HG03108 (cell line): ENCODE measurements around the gene CCL27.

ENCODE experiments used
- ATAC-seq: cut with Tn5 transposase; IDR thresholded peaks from one replicate; pipeline ENCODE4 v1.9.1; 2021; ENCODE audit warnings: moderate library complexity; ENCODE audit not compliant: unreplicated experiment

The CCL27 gene

DNA sequence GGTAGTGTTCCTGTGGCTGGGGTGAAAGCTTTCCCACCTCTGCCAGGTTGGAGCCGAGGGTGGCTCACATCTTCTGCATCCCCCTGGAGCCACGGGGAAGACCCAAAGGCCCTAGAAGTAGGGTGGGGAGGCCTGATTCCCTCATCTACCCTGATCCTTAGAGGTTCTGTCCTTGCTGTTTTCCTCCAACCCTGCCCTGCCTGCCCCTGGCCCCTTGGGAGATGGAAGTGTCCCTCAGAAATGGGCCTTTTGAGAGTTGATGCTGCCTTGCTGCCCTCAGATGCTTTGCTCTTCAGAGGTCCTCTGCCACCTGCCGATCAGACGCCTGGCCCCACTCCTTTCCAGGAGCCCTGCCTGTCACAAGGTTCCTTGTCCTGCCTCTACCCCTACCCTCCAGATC is 22.4 kb upstream of the CCL27 start:
- ATAC-seq: no peak

- ATAC-seq: no peak
These were observed 21.7 kb upstream of the CCL27 start for GRCh38 chr9:34684145-34684544.

DNA sequence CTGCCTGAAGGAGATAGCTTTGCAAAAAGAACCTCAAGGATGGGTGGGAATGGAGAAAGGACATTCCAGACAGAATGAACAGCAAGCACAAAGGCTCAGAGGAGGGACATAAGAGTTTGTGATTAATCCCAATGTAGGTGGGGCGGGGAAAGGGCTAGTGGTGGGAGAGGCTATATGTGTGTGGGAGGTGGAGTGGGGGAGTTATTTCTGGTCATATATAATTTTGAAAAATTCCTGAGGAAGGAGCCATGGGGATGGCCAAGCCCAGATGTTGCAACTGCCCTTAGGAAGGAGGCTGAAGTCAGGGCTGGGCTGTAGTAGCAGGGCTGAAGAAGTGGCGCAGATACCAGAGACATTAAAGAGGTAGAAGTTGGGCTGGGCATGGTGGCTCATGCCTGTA is 13.4 kb upstream of the CCL27 start:
- no peak for ATAC-seq

GRCh38 chr9:34675048-34675714 is 12.7 kb upstream of the CCL27 start:
- ATAC-seq: no peak

DNA sequence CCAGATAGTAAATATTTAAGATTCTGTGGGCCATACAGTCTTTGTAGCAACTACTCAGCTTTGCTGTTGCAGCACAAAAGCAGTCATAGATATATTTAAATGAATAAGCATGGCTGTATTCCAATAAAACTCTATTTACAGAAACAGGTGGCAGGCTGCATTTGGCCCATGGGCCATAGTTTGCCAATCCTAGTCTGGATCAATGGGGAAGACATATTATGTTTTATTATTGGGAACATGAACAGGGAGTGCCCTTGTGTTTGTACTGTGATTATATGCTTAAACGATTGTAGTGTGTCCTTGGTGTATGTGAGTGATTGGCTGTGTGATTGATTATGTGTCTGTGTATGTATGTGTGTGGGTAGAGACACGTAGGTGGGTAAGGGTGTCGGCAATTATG is 12.0 kb upstream of the CCL27 start:
- no peak for ATAC-seq

DNA sequence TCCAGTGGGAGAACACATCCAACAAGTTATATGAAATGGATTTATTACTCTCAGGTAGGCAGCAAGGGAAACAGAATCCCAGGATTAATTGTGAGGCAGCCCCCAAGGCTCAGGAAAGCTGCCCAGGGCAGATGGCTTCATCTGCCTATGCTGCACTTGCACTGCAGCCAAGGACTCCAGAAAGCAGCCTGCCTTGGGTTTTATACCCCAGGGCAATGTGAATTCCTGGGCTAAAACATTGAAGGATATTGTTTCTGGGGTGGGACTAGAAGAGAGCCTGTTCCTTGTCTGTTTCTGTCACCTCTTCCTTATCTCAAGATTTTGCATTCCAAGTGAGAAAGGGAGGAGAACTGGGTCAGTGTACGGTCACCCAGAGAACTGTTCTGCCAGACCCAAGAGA is 8.8 kb upstream of the CCL27 start:
- ATAC-seq: no peak

GRCh38 chr9:34669809-34670562 is 7.5 kb upstream of the CCL27 start:
- ATAC-seq: no peak

GRCh38 chr9:34665381-34666250 is 3.2 kb upstream of the CCL27 start:
- ATAC-seq: peak; percentile 73

DNA sequence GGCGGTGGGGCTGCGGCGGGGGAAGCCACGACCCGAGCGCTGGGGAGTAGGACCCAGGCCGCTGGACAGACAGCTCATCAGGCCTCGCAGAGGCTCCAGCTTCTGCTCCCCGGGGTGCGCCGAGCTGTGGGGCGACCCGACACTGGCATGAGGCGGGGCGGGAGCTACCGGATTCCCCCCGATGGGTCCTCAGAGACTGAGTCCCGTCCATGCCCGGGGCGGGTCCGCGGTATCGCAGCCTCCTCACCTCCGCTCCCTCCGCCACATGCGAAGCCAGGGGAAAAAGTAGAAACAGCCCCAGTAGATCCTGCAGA is 2.6 kb upstream of the CCL27 start:
- peak; percentile 19 for ATAC-seq

DNA sequence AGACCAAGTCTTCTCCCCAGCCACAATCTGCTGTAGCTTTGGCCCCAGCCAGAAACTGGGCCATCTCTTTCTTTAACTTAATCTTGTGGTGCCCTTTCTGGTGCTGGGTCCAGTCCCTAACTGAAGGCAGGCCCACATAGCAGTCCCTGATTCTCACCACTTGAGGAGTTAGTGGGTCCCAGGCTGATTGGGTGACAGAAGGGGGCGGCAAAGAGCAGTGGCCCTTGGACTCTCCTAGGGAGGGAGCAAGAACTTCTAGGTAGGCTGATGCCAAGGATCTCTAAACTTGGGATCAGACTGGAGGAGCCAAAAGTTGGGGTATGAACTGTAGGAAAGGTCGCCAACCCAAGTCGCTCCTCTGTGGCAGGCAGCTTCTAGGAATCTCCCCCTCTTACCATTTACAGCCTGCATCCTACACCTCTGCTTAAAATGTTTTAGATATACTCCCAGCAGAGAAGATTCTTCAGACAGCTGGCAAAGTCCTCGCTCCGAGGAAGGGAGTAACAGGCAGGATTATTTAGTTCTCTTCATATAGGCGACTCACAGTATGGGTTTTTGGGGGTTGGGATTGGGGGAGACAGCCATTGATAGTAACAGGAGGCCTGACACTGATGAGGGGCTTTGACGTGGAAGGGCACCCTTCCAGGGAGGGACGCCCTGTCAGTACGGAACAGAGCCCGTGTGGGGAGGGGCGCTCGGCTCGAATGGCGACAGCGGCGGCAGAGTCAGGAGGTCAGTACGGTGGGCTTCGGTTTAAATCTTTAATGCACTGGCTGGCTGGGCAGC is 2.0 kb upstream of the CCL27 start:
- peak; percentile 43 for ATAC-seq

DNA sequence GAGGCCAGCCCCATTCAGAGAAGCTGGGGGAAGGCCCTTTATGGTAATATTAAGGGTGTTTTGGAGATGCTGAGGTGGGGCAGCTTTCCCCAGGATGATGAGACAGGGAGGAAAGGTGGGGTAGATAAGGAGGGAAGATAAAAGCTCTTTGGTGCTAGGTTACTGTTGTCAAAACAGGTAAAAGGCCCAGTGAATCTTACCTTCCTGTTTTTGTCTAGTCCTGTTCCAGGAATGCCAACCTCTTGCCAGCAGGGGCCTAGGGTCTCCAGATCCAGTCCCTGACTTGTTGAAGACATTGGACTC is 797 bp upstream of the CCL27 start:
- no peak for ATAC-seq

- no peak for ATAC-seq
These were observed 2.7 kb downstream of the CCL27 start for GRCh38 chr9:34659592-34660253.

- ATAC-seq: no peak
These were observed 4.0 kb downstream of the CCL27 start for GRCh38 chr9:34658461-34658860.

DNA sequence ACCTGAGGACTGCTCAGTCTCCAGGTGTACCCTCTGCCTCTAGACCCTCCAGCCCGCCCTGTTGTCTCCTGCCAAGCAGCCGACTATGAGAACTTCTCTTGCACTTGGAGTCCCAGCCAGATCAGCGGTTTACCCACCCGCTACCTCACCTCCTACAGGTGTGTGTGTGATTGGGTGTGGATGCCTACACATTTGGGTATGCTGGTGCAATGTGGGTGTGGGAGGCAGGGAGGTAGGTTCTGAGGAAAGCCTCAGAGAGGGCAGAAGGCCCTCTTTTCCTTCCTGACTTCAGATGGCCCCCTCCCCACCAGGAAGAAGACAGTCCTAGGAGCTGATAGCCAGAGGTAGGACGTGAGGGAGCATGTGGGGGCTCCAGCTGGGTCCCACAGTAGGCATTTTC is 5.5 kb downstream of the CCL27 start:
- ATAC-seq: no peak

DNA sequence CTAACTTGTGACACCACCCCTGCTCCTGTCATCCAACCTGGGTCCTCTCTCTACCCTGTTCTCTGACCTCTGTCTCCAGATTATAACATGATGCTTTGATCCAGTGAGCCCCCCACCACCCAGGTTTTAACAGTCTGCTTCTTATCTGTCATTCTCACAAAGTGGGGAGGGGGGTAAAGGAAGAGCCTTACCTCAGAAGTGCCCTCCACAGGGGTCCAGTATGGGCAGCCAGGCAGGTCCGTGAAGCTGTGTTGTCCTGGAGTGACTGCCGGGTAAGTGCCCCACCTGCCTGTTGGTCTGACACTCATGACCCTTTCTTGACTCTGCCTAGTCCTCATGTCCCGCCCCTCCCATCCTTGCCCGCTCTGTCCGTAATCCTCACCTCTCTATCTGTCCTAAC is 7.1 kb downstream of the CCL27 start:
- ATAC-seq: no peak

GRCh38 chr9:34654323-34655051 is 8.0 kb downstream of the CCL27 start:
- ATAC-seq: no peak

DNA sequence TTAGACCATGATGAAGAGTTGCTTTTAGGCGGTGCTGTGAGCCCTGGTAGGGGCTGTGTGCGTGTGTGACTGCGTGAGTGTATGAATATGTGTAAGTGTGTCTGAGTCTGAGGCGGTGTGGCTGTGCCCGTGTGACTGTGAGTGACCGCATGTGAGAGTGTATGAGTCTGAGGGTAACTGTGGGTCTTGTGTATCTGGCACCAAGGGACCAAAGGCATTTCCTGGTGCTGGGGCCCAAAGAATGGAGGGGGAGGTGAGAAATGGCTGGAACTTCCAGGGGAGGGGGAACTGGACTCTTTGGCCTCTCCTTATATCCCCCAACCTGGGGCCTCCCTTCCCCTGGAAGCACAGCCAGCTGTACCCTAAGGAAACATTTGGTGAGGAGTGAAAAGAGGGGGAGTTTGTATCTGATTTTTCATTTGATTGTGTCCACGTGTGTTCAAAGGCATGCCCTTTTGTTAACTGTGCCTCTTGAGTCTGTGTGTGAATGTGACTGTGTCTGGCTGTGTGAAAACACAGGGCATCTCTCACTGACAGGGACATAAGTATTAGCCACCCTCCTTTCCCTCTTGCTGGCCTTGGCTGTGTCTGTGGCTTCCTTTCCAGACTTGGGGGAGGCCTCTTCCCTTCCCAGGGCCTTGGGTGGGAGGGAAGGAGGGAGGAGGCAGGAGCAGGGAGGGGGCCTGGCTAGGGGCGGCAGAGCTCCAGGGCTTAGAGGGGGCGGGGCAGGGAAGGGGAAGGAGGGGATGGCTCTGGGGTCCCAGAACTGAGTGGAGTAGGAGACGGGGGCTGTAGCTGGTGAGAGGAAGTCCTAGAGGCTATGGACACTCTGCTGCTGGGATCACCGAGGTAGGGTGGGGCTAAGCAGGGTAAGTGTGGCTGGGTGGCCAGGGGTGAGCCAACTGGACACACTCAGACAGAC is 9.0 kb downstream of the CCL27 start:
- ATAC-seq: no peak

GRCh38 chr9:34652602-34653000 is 9.9 kb downstream of the CCL27 start:
- ATAC-seq: no peak
